Measurements from ENCODE around the gene CDH5. TPM values are rescaled to one million over a fixed set of nuclear protein-coding genes. Genes with fewer than 3 reads are reported as not detected.

CDH5 gene
- total and polyA plus RNA-seq, 2 of the 13 experiments (the other 11 are each of a cell fraction or from before 2014, with no cell fraction given) = 0.71 to 1.1 TPM

DNA sequence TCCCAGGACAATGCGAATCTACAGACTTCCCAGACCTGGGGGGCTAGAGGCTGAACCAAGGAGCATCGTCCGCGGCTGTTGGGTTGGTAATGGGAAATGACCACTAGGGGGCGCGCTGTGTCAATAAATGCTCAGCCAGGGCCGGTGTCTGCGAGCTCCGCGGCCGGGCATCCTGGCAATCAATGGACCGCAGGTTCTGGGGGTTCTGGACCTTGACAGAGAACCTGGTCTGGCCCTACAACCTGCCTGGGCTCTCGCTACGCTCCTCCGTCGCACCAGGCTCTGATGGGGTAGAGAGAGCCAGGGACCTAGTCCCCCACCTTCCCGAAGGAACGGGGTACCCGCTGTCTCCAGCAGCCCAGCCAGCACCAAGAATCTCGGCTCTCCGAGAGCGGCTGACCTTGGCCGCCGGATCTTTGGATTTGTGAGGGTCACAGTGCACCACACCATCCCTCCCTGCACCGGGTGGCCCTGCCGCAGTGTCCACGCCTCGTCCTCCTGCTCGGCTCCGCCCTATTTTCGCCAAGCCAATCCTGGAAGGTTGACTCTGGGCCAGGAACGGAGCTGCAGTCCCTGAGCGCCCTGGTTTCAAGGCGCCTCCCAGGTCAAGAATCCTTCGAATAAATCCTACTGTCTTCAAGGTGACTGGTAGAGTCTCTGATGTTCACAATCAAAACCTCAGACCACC is 40.2 kb downstream of the CDH5 start (continued):
- TF ChIP-seq DNMT1 (CRISPR knock-in tag; IDR thresholded peaks at IDR 0.05) (peak; percentile 84; the same call in 1 of the 2 replicates), ZNF704 (CRISPR knock-in tag; IDR thresholded peaks at IDR 0.05; ENCODE audit: borderline replicate concordance) (peak; percentile 29; the same call in 1 of the 2 replicates), PRMT3 (CRISPR knock-in tag; IDR thresholded peaks at IDR 0.05; ENCODE audit: borderline replicate concordance, low read depth) (no peak), RXRB (CRISPR knock-in tag; IDR thresholded peaks at IDR 0.05; ENCODE audit: borderline replicate concordance) (peak; percentile 57; the same call in 1 of the 2 replicates), ZSCAN31 (CRISPR knock-in tag; IDR thresholded peaks at IDR 0.05; ENCODE audit: low read depth) (peak; percentile 95), ZNF558 (CRISPR knock-in tag; IDR thresholded peaks at IDR 0.05; ENCODE audit: borderline replicate concordance) (no peak), SOX5 (CRISPR knock-in tag; IDR thresholded peaks at IDR 0.05; ENCODE audit: borderline replicate concordance) (peak; percentile 69; the same call in 1 of the 2 replicates), PAWR (CRISPR knock-in tag; IDR thresholded peaks at IDR 0.05; ENCODE audit: borderline replicate concordance) (no peak), HNF4G (IDR thresholded peaks at IDR 0.05; ENCODE audit: borderline replicate concordance, low read depth, low read length) (0 out of 2 replicates have a peak, but pooled peaks have one; percentile 22), HNF4G (CRISPR knock-in tag; IDR thresholded peaks at IDR 0.05; ENCODE audit: borderline replicate concordance, low read depth) (peak; percentile 70; the same call in 1 of the 2 replicates), BHLHE40 (IDR thresholded peaks at IDR 0.05; ENCODE audit: low read length) (no peak; the same call in 1 of the 2 replicates), ZNF788 (CRISPR knock-in tag; IDR thresholded peaks at IDR 0.05; ENCODE audit: borderline replicate concordance) (peak; percentile 86; the same call in 1 of the 2 replicates), ZSCAN25 (CRISPR knock-in tag; IDR thresholded peaks at IDR 0.05) (peak; percentile 77; the same call in 1 of the 2 replicates), XRCC5 (optimal IDR thresholded peaks at IDR 0.05; ENCODE audit: low read length) (peak; percentile 72), FLYWCH1 (CRISPR knock-in tag; IDR thresholded peaks at IDR 0.05) (no peak), GABPA (IDR thresholded peaks at IDR 0.05; ENCODE audit: low read depth, low read length) (0 out of 2 replicates have a peak, but pooled peaks have one; percentile 1), GABPA (CRISPR knock-in tag; IDR thresholded peaks at IDR 0.05; ENCODE audit: low read depth) (no peak; the same call in 1 of the 2 replicates), ZNF235 (CRISPR knock-in tag; IDR thresholded peaks at IDR 0.05; ENCODE audit: borderline replicate concordance) (no peak), DR1 (CRISPR knock-in tag; IDR thresholded peaks at IDR 0.05) (no peak)
- TF ChIP-seq, protein P1, sequence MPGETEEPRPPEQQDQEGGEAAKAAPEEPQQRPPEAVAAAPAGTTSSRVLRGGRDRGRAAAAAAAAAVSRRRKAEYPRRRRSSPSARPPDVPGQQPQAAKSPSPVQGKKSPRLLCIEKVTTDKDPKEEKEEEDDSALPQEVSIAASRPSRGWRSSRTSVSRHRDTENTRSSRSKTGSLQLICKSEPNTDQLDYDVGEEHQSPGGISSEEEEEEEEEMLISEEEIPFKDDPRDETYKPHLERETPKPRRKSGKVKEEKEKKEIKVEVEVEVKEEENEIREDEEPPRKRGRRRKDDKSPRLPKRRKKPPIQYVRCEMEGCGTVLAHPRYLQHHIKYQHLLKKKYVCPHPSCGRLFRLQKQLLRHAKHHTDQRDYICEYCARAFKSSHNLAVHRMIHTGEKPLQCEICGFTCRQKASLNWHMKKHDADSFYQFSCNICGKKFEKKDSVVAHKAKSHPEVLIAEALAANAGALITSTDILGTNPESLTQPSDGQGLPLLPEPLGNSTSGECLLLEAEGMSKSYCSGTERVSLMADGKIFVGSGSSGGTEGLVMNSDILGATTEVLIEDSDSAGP (CRISPR knock-in tag; IDR thresholded peaks at IDR 0.05; ENCODE audit: borderline replicate concordance) = peak; percentile 73
- TF ChIP-seq, protein P2, sequence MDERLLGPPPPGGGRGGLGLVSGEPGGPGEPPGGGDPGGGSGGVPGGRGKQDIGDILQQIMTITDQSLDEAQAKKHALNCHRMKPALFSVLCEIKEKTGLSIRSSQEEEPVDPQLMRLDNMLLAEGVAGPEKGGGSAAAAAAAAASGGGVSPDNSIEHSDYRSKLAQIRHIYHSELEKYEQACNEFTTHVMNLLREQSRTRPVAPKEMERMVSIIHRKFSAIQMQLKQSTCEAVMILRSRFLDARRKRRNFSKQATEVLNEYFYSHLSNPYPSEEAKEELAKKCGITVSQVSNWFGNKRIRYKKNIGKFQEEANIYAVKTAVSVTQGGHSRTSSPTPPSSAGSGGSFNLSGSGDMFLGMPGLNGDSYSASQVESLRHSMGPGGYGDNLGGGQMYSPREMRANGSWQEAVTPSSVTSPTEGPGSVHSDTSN (CRISPR knock-in tag; IDR thresholded peaks at IDR 0.05) = no peak
- TF ChIP-seq, protein P3, sequence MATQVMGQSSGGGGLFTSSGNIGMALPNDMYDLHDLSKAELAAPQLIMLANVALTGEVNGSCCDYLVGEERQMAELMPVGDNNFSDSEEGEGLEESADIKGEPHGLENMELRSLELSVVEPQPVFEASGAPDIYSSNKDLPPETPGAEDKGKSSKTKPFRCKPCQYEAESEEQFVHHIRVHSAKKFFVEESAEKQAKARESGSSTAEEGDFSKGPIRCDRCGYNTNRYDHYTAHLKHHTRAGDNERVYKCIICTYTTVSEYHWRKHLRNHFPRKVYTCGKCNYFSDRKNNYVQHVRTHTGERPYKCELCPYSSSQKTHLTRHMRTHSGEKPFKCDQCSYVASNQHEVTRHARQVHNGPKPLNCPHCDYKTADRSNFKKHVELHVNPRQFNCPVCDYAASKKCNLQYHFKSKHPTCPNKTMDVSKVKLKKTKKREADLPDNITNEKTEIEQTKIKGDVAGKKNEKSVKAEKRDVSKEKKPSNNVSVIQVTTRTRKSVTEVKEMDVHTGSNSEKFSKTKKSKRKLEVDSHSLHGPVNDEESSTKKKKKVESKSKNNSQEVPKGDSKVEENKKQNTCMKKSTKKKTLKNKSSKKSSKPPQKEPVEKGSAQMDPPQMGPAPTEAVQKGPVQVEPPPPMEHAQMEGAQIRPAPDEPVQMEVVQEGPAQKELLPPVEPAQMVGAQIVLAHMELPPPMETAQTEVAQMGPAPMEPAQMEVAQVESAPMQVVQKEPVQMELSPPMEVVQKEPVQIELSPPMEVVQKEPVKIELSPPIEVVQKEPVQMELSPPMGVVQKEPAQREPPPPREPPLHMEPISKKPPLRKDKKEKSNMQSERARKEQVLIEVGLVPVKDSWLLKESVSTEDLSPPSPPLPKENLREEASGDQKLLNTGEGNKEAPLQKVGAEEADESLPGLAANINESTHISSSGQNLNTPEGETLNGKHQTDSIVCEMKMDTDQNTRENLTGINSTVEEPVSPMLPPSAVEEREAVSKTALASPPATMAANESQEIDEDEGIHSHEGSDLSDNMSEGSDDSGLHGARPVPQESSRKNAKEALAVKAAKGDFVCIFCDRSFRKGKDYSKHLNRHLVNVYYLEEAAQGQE (IDR thresholded peaks at IDR 0.05; ENCODE audit: borderline replicate concordance in 1 of 2, low read depth in 1 of 2, low read length in 2 of 2) = no peak

All from HepG2 (cell line).